PC-3 (cell line): Measurements from ENCODE around the gene ZNF221. TPM values are rescaled to one million over a fixed set of nuclear protein-coding genes. Genes with fewer than 3 reads are reported as not detected.

Experiments used
- ATAC-seq: fragments of 200-7000 bp; cut with Tn5 transposase; 2 replicates; pipeline ENCODE4 v1.9.1; 2020; ENCODE audit warnings: mild to moderate bottlenecking, moderate library complexity
- BruUV-seq: library from RNA; stranded (reverse); fragments of 400-500 nt; replicated peaks from 2 replicates; lab custom pipeline; 2021; lab: Mats Ljungman, UMichigan
- CTCF ChIA-PET: fragments of 300-600 bp; sonication (Branson Sonifier 250); formaldehyde crosslinking; loops from one replicate; lab custom pipeline; 2022; ENCODE audit warnings: antibody characterized with exemption; lab: Charles Lee
- POLR2A ChIA-PET: fragments of 300-600 bp; sonication (Branson Sonifier 250); formaldehyde crosslinking; loops from one replicate; lab custom pipeline; 2022; ENCODE audit warnings: antibody characterized with exemption; ENCODE audit not compliant: unreplicated experiment; lab: Charles Lee
- DNase-seq: peaks from one replicate; pipeline ENCODE4 v3.0.0-alpha.2; 2015
- H2AFZ ChIP-seq: fragments of 300-600 bp; sonication (generic); 2 replicates; pipeline ENCODE4 v1.6.0; 2016; ENCODE audit warnings: antibody characterized with exemption, low read length
- H3F3A ChIP-seq: fragments of 300-600 bp; sonication (generic); one replicate; pipeline ENCODE4 v1.6.0; 2017; ENCODE audit warnings: antibody characterized with exemption, low read length, control low read depth, mild to moderate bottlenecking; ENCODE audit not compliant: unreplicated experiment
- H3K27ac ChIP-seq: fragments of 300-600 bp; sonication (generic); 2 replicates; pipeline ENCODE4 v1.5.1; 2016; ENCODE audit warnings: mild to moderate bottlenecking, low read length
- H3K27me3 ChIP-seq: fragments of 300-600 bp; sonication (generic); 2 replicates; pipeline ENCODE4 v1.6.1; 2016; ENCODE audit warnings: low read length, mixed read lengths
- H3K36me3 ChIP-seq: fragments of 300-600 bp; sonication (generic); 2 replicates; pipeline ENCODE4 v1.6.1; 2016; ENCODE audit warnings: low read depth, mixed run types, low read length, mixed read lengths
- H3K4me1 ChIP-seq: fragments of 300-600 bp; sonication (generic); 2 replicates; pipeline ENCODE4 v1.5.1; 2016; ENCODE audit warnings: low read length; ENCODE audit not compliant: insufficient read depth
- H3K4me2 ChIP-seq: fragments of 300-600 bp; sonication (generic); 2 replicates; pipeline ENCODE4 v1.6.0; 2016; ENCODE audit warnings: low read length
- H3K4me3 ChIP-seq: fragments of 300-600 bp; sonication (generic); 2 replicates; pipeline ENCODE4 v1.5.1; 2016; ENCODE audit warnings: mild to moderate bottlenecking, low read length, mixed read lengths
- H3K79me2 ChIP-seq: fragments of 300-600 bp; sonication (generic); 2 replicates; pipeline ENCODE4 v1.6.1; 2017; ENCODE audit warnings: low read length, mixed read lengths
- H3K9ac ChIP-seq: fragments of 300-600 bp; sonication (generic); 2 replicates; pipeline ENCODE4 v1.6.0; 2016; ENCODE audit warnings: mild to moderate bottlenecking, low read length
- H3K9me2 ChIP-seq: fragments of 300-600 bp; sonication (generic); replicated peaks from 2 replicates; pipeline ENCODE4 v1.6.1; 2016; ENCODE audit warnings: mixed run types, low read length, mixed read lengths
- H3K9me3 ChIP-seq: fragments of 300-600 bp; sonication (generic); 2 replicates; pipeline ENCODE4 v1.6.1; 2016; ENCODE audit warnings: low read length, mixed read lengths
- H4K20me1 ChIP-seq: fragments of 300-600 bp; sonication (generic); 2 replicates; pipeline ENCODE4 v1.6.1; 2016; ENCODE audit warnings: low read length, mixed read lengths
- CTCF ChIP-seq: fragments of 300-600 bp; sonication (generic); conservative IDR thresholded peaks from 2 replicates; pipeline ENCODE4 v1.5.1; 2017; ENCODE audit warnings: antibody characterized with exemption, low read depth, mild to moderate bottlenecking, low read length
- EZH2 ChIP-seq: fragments of 300-600 bp; sonication (generic); IDR thresholded peaks from one replicate; pipeline ENCODE4 v1.6.1; 2017; ENCODE audit warnings: antibody characterized with exemption, mild to moderate bottlenecking, low read length; ENCODE audit not compliant: unreplicated experiment
- EZH2phosphoT487 ChIP-seq: fragments of 300-600 bp; sonication (generic); IDR thresholded peaks from 2 replicates; pipeline ENCODE4 v1.6.1; 2018; ENCODE audit warnings: mild to moderate bottlenecking, antibody characterized with exemption, low read length, borderline replicate concordance
- intact Hi-C: fragments of 100-400 bp; cut with micrococcal nuclease; formaldehyde crosslinking; loops from 2 replicates; pipeline ENCODE4 v1.9.0; 2023
- total RNA-seq: library from RNA; depleted of rRNA; stranded (reverse); fragments of >200 nt; gene quantifications from 2 replicates; pipeline ENCODE4 v1.2.3, GENCODE V29; 2014

The ZNF221 gene
- total RNA-seq, 1 experiment from 2014 or later: 0.55 TPM

GRCh38 chr19:43966079-43966694, 15.2 kb downstream of the ZNF221 start:
- BruUV-seq: no TSS peak
- TF ChIP-seq EZH2: no peak
- no peak for TF ChIP-seq CTCF
- no peak for TF ChIP-seq EZH2phosphoT487
- Histone ChIP-seq H3K9me3 (peaks cover 12% of the 10 kb centered on the region; the same call in 1 of the 2 replicates), H3K79me2 (no peaks in the 10 kb centered on the region), H3K4me1 (no peaks in the 10 kb centered on the region), H3K4me3 (no peak overlapping the region), H4K20me1 (no peaks in the 10 kb centered on the region), H3F3A (no peaks in the 10 kb centered on the region), H3K27ac (no peak overlapping the region), H3K4me2 (no peak overlapping the region), H3K9me2 (no peaks in the 10 kb centered on the region), H3K36me3 (peaks cover 37% of the 10 kb centered on the region), H3K9ac (no peak overlapping the region), H2AFZ (no peak overlapping the region), H3K27me3 (no peaks in the 10 kb centered on the region)
- intact Hi-C loops: no loop called here
- no peak for DNase-seq
- ChIA-PET CTCF (no interaction called here), POLR2A (no interaction called here)
- ATAC-seq: no peak

- no peaks in the 10 kb centered on the region for H3K27me3 ChIP-seq
- no TSS peak for BruUV-seq
- no peaks in the 10 kb centered on the region for H3F3A ChIP-seq
- H4K20me1 ChIP-seq: no peaks in the 10 kb centered on the region
- no peak overlapping the region for H3K4me2 ChIP-seq
- no peaks in the 10 kb centered on the region for H3K9me2 ChIP-seq
- intact Hi-C loops: no loop called here
- H3K4me1 ChIP-seq: no peaks in the 10 kb centered on the region
- H2AFZ ChIP-seq: no peak overlapping the region
- TF ChIP-seq EZH2 (no peak), EZH2phosphoT487 (no peak), CTCF (no peak)
- CTCF ChIA-PET: no interaction called here
- POLR2A ChIA-PET: no interaction called here
- no peak overlapping the region for H3K9ac ChIP-seq
- H3K36me3 ChIP-seq: no peaks in the 10 kb centered on the region
- no peak overlapping the region for H3K4me3 ChIP-seq
- DNase-seq: no peak
- no peaks in the 10 kb centered on the region for H3K79me2 ChIP-seq
- no peak for ATAC-seq
- no peaks in the 10 kb centered on the region for H3K9me3 ChIP-seq
- no peak overlapping the region for H3K27ac ChIP-seq
These were observed 25.7 kb downstream of the ZNF221 start for GRCh38 chr19:43976732-43977131.

- intact Hi-C loops: no loop called here
- Histone ChIP-seq H3K79me2 (peaks cover 13% of the 10 kb centered on the region), H2AFZ (peak overlapping the region; percentile 97), H3K9me2 (no peaks in the 10 kb centered on the region), H3K9me3 (no peaks in the 10 kb centered on the region), H3K27ac (no peak overlapping the region), H3K36me3 (no peaks in the 10 kb centered on the region; the same call in 1 of the 2 replicates), H4K20me1 (no peaks in the 10 kb centered on the region), H3K27me3 (no peaks in the 10 kb centered on the region), H3K4me1 (no peaks in the 10 kb centered on the region), H3K4me3 (peak overlapping the region; percentile 81), H3K9ac (no peak overlapping the region), H3K4me2 (peak overlapping the region; percentile 80), H3F3A (no peaks in the 10 kb centered on the region)
- no peak for DNase-seq
- no peak for TF ChIP-seq CTCF
- TF ChIP-seq EZH2: no peak
- no peak for TF ChIP-seq EZH2phosphoT487
- no peak for ATAC-seq
- CTCF ChIA-PET: no interaction called here
- BruUV-seq: no TSS peak
- POLR2A ChIA-PET: no interaction called here
These were observed 32.5 kb downstream of the ZNF221 start for GRCh38 chr19:43983544-43983911.
